GM12878 (cell line): ENCODE data around the gene IER5. TPM values are rescaled to one million over a fixed set of nuclear protein-coding genes. Genes with fewer than 3 reads are reported as not detected.

Source experiments
- BRCA1 ChIP-seq: IDR thresholded peaks from 2 replicates; pipeline ENCODE4 v1.6.1; 2011; ENCODE audit warnings: low read depth, low read length, improper control_type of control experiment
- CBFB ChIP-seq: IDR thresholded peaks from 2 replicates; pipeline ENCODE4 v1.6.1; 2016; ENCODE audit warnings: antibody characterized with exemption, low read depth
- FOS ChIP-seq: IDR thresholded peaks from 3 replicates; pipeline ENCODE4 v1.6.1; 2011; ENCODE audit warnings: borderline replicate concordance; ENCODE audit not compliant: insufficient read length; ENCODE audit errors: extremely low read depth
- JUNB ChIP-seq: IDR thresholded peaks from 2 replicates; pipeline ENCODE4 v1.6.1; 2016; ENCODE audit warnings: antibody characterized with exemption, mild to moderate bottlenecking
- KAT2A ChIP-seq: conservative IDR thresholded peaks from 2 replicates; pipeline ENCODE4 v1.6.1; 2011; ENCODE audit warnings: low read depth, low read length; ENCODE audit not compliant: control insufficient read depth
- NFYA ChIP-seq: IDR thresholded peaks from 2 replicates; pipeline ENCODE4 v1.6.1; 2011; ENCODE audit warnings: low read depth, mild to moderate bottlenecking, low read length, improper control_type of control experiment, borderline replicate concordance
- NR2C1 ChIP-seq: fragments of 450-650 bp; IDR thresholded peaks from 2 replicates; pipeline ENCODE4 v1.6.1; 2017; ENCODE audit warnings: antibody characterized with exemption, mild to moderate bottlenecking, moderate library complexity
- NRF1 ChIP-seq: conservative IDR thresholded peaks from 2 replicates; pipeline ENCODE4 v1.6.1; 2011; ENCODE audit warnings: mild to moderate bottlenecking, low read depth, low read length, improper control_type of control experiment
- PAX5 ChIP-seq: IDR thresholded peaks from 2 replicates; pipeline ENCODE4 v1.6.1; 2011; ENCODE audit warnings: low read depth, low read length, borderline replicate concordance
- PAX8 ChIP-seq: fragments of 450-650 bp; IDR thresholded peaks from 2 replicates; pipeline ENCODE4 v1.6.1; 2017; ENCODE audit warnings: mild to moderate bottlenecking, moderate library complexity
- POU2F2 ChIP-seq: IDR thresholded peaks from 3 replicates; pipeline ENCODE4 v1.6.1; 2011; ENCODE audit warnings: low read depth, mild to moderate bottlenecking, low read length, borderline replicate concordance
- RAD21 ChIP-seq: IDR thresholded peaks from 2 replicates; pipeline ENCODE4 v1.6.1; 2011; ENCODE audit warnings: mild to moderate bottlenecking, low read depth, low read length, moderate library complexity; ENCODE audit not compliant: insufficient read depth
- RAD51 ChIP-seq: fragments of 450-650 bp; IDR thresholded peaks from 2 replicates; pipeline ENCODE4 v1.6.1; 2016; ENCODE audit warnings: moderate library complexity, mild to moderate bottlenecking, inconsistent platforms
- RCOR1 ChIP-seq: conservative IDR thresholded peaks from 2 replicates; pipeline ENCODE4 v1.6.1; 2012; ENCODE audit warnings: low read depth, low read length, improper control_type of control experiment
- SMAD5 ChIP-seq: IDR thresholded peaks from 2 replicates; pipeline ENCODE4 v1.6.1; 2016; ENCODE audit warnings: antibody characterized with exemption, low read depth
- SRF ChIP-seq, 2 experiments: IDR thresholded peaks; 2 replicates each; pipeline ENCODE4 v1.6.1; 2011; ENCODE audit warnings: low read depth in 2 of 2, low read length in 2 of 2, mild to moderate bottlenecking in 1 of 2, moderate library complexity in 1 of 2
- ZBTB33 ChIP-seq: fragments of 450-650 bp; IDR thresholded peaks from 2 replicates; pipeline ENCODE4 v1.6.1; 2017; ENCODE audit warnings: mild to moderate bottlenecking
- ZBTB4 ChIP-seq: fragments of 450-650 bp; formaldehyde crosslinking; IDR thresholded peaks from 2 replicates; pipeline ENCODE4 v1.4.0; 2022; ENCODE audit warnings: mild to moderate bottlenecking, moderate library complexity
- ZNF217 ChIP-seq: fragments of 450-650 bp; IDR thresholded peaks from 2 replicates; pipeline ENCODE4 v1.6.1; 2017; ENCODE audit warnings: antibody characterized with exemption, mild to moderate bottlenecking
- ZSCAN29 ChIP-seq: fragments of 450-650 bp; IDR thresholded peaks from 2 replicates; pipeline ENCODE4 v1.6.1; 2017; ENCODE audit warnings: mild to moderate bottlenecking, moderate library complexity
- ZZZ3 ChIP-seq: IDR thresholded peaks from 2 replicates; pipeline ENCODE4 v1.6.1; 2011; ENCODE audit warnings: low read depth; ENCODE audit not compliant: control insufficient read depth, insufficient read length
- polyA plus RNA-seq, 11 experiments: library from polyadenylated mRNA; depleted of rRNA in 4 of 11; unstranded in 6 of 11; stranded (reverse) in 5 of 11; fragments of >200 nt; fragmentation: Nextera tagmentation in 4 of 11; fragmentation: Illumina TruSeq in 1 of 11; extraction: Ambion mirVana in 4 of 11; extraction: Trizol in 1 of 11; gene quantifications; 1 replicate in 1 of 11; 2 replicates in 10 of 11; pipeline versions ENCODE4 v1.2.1 to v1.2.3, GENCODE V29; 2011 to 2016; ENCODE audit warnings: inconsistent platforms in 2 of 11, missing spikeins in 2 of 11, low read depth in 1 of 11
- total RNA-seq, 4 experiments: library from RNA; depleted of rRNA in 3 of 4; stranded (reverse); fragments of >200 nt in 3 of 4; fragmentation: Illumina TruSeq in 1 of 4; extraction: Trizol in 1 of 4; gene quantifications; 2 replicates each; pipeline versions ENCODE4 v1.2.1 to v1.2.3, GENCODE V29; 2013 to 2021
- TF ChIP-seq, protein P1 (sequence below): IDR thresholded peaks from 2 replicates; pipeline ENCODE4 v1.6.1; 2011; ENCODE audit warnings: mild to moderate bottlenecking, low read depth, low read length, moderate library complexity; ENCODE audit not compliant: insufficient replicate concordance
- TF ChIP-seq, protein P2 (sequence below): IDR thresholded peaks from 2 replicates; pipeline ENCODE4 v1.6.1; 2012; ENCODE audit warnings: low read depth, low read length, improper control_type of control experiment
- TF ChIP-seq, protein P3 (sequence below): IDR thresholded peaks from 2 replicates; pipeline ENCODE4 v1.6.1; 2011; ENCODE audit warnings: low read depth, mild to moderate bottlenecking, low read length, moderate library complexity, borderline replicate concordance; ENCODE audit errors: extremely low read depth

Gene IER5
- total and polyA plus RNA-seq, 10 of the 15 experiments (the other 5 are each of a cell fraction or from before 2014, with no cell fraction given) = 4.3 to 75.2 (median 30.5) TPM

GRCh38 chr1:181128592-181129497, 40.3 kb downstream of the IER5 start (continued):
- no peak for TF ChIP-seq NRF1
- no peak for TF ChIP-seq JUNB
- no peak for TF ChIP-seq ZNF217
- peak in 1 of 2 experiments; percentile 66; a peak in 2 of 4 replicates for TF ChIP-seq SRF (IDR thresholded peaks at IDR 0.05; ENCODE audit: low read depth in 2 of 2, low read length in 2 of 2)
- peak; percentile 86 for TF ChIP-seq PAX5
- no peak for TF ChIP-seq RAD51
- peak; percentile 50; the same call in 1 of the 3 replicates for TF ChIP-seq POU2F2
- no peak for TF ChIP-seq FOS
- TF ChIP-seq BRCA1 = no peak
- TF ChIP-seq CBFB = no peak; the same call in 1 of the 2 replicates
- no peak for TF ChIP-seq RCOR1
- TF ChIP-seq, protein P1, sequence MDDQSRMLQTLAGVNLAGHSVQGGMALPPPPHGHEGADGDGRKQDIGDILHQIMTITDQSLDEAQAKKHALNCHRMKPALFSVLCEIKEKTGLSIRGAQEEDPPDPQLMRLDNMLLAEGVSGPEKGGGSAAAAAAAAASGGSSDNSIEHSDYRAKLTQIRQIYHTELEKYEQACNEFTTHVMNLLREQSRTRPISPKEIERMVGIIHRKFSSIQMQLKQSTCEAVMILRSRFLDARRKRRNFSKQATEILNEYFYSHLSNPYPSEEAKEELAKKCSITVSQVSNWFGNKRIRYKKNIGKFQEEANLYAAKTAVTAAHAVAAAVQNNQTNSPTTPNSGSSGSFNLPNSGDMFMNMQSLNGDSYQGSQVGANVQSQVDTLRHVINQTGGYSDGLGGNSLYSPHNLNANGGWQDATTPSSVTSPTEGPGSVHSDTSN = no peak
- TF ChIP-seq, protein P2, sequence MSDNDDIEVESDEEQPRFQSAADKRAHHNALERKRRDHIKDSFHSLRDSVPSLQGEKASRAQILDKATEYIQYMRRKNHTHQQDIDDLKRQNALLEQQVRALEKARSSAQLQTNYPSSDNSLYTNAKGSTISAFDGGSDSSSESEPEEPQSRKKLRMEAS = peak; percentile 48; the same call in 1 of the 2 replicates
- TF ChIP-seq SMAD5 = no peak
- TF ChIP-seq ZBTB4 (CRISPR knock-in tag) = no peak
- TF ChIP-seq KAT2A = no peak
- peak; percentile 80 for TF ChIP-seq NR2C1
- TF ChIP-seq, protein P3, sequence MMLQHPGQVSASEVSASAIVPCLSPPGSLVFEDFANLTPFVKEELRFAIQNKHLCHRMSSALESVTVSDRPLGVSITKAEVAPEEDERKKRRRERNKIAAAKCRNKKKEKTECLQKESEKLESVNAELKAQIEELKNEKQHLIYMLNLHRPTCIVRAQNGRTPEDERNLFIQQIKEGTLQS = no peak
- TF ChIP-seq ZZZ3 = no peak
- no peak for TF ChIP-seq ZBTB33
- no peak for TF ChIP-seq NFYA
- no peak for TF ChIP-seq PAX8
- TF ChIP-seq ZSCAN29 = peak; percentile 73
- no peak; the same call in 1 of the 2 replicates for TF ChIP-seq RAD21
